Activated T-cell treated with anti-CD3 and anti-CD28 coated beads for 1 hour (primary cell): Measurements from ENCODE around the gene GNAL.
"Not testable (repeated sequence)": the region's sequence is repeated elsewhere in the genome, so short reads cannot be mapped to it uniquely, and the experiment has no call there.

Experiments
- DNase-seq: peaks from one replicate; pipeline ENCODE4 v3.0.0-alpha.2; 2020; ENCODE audit warnings: low read depth

Gene GNAL

GRCh38 chr18:11908182-11909060 is 219.4 kb downstream of the GNAL start, which contains the start of gene MPPE1:
Gene MPPE1, minus strand, starts transcription at chr18:11908317. Its CDS starts 11,053 bp downstream, at chr18:11897264.
- peak; percentile 77 for DNase-seq

DNA sequence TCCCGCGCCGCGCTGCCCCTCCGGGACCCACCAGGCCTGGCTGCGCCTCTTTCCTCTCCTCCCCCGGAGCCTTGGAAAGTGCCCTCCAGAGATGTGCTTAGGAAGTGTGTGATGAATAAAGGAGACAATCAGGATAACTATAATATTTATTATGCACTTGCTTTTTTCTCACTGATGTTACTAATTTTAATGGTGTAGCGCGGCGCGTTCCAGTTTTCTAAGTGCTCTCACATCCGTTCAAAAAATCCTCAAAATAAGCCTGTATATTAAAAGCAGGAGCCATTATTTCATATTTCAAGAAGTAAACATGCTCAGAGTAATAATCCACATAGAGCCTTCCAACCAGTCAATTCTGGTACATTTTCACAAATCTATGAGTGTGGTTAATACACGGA is 220.0 kb downstream of the GNAL start:
- DNase-seq: peak; percentile 17

- no peak for DNase-seq
Measured at GRCh38 chr18:11909591-11910026, 220.5 kb downstream of the GNAL start.

GRCh38 chr18:11916880-11917279 is 227.8 kb downstream of the GNAL start:
- DNase-seq: not testable (repeated sequence)

- not testable (repeated sequence) for DNase-seq
Measured at GRCh38 chr18:11919522-11919921, 230.5 kb downstream of the GNAL start.

- DNase-seq: no peak
Measured at GRCh38 chr18:11923450-11923849, 234.4 kb downstream of the GNAL start.

DNA sequence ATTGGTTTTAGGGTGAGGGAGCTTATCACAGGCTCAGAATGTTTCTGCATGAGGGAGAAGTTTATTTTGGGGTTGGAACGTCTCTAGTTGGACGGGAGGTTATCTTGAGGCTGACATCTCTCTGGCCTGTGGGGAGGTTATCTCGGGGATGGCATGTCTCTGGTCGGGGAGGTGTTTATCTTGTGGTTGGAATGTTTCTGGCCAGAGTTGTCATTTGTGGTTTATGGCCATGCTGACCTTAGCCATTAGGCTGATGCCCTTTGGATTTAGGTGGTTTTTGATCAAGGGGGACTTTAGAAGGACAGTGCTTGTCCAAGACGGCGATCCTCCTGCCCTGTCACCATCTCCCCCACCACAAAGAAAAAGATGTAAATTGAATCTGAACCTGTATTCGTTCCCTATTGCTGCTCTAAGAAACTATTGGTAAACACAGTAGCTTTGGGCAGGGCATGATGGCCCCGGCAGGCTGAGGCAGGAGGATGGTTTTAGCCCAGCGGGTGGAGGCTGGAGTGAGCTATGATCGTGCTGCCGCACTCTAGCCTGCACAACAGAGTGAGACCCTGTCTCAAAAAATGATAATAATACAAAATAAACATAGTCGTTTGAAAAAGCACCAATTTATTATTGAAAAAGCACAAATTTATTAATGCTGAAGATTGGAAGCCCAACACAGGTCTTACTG is 236.9 kb downstream of the GNAL start:
- DNase-seq: no peak

GRCh38 chr18:11927497-11927896 is 238.4 kb downstream of the GNAL start:
- no peak for DNase-seq

- no peak for DNase-seq
Measured at GRCh38 chr18:11932393-11932792, 243.3 kb downstream of the GNAL start.
